H9 (cell line): Measurements from ENCODE around the gene DNAJC22. TPM values are rescaled to one million over a fixed set of nuclear protein-coding genes. Genes with fewer than 3 reads are reported as not detected.

Experiments
- DNase-seq: peaks from one replicate; pipeline ENCODE4 v3.0.0-alpha.2; 2017
- H2AFZ ChIP-seq: one replicate; pipeline ENCODE4 v1.6.1; 2013; ENCODE audit warnings: mild to moderate bottlenecking, low read length, control low read depth, moderate library complexity
- H2AK5ac ChIP-seq: 2 replicates; pipeline ENCODE4 v1.6.1; 2013; ENCODE audit warnings: low read length, control low read depth, mixed read lengths; ENCODE audit not compliant: insufficient read length
- H2BK120ac ChIP-seq: one replicate; pipeline ENCODE4 v1.6.1; 2013; ENCODE audit warnings: low read depth, mild to moderate bottlenecking, low read length, control low read depth, inconsistent platforms; ENCODE audit not compliant: poor library complexity, severe bottlenecking
- H2BK12ac ChIP-seq: 2 replicates; pipeline ENCODE4 v1.6.1; 2013; ENCODE audit warnings: low read length, control low read depth, mixed read lengths, low read depth; ENCODE audit not compliant: insufficient read length
- H2BK15ac ChIP-seq: 2 replicates; pipeline ENCODE4 v1.6.1; 2013; ENCODE audit warnings: low read depth, low read length, control low read depth
- H2BK20ac ChIP-seq: one replicate; pipeline ENCODE4 v1.6.1; 2013; ENCODE audit warnings: low read depth, mild to moderate bottlenecking, low read length, control low read depth, inconsistent platforms; ENCODE audit not compliant: poor library complexity, severe bottlenecking
- H2BK5ac ChIP-seq: 2 replicates; pipeline ENCODE4 v1.6.1; 2013; ENCODE audit warnings: low read length, control low read depth, mixed read lengths; ENCODE audit not compliant: insufficient read length
- H3K14ac ChIP-seq: 2 replicates; pipeline ENCODE4 v1.6.1; 2013; ENCODE audit warnings: low read length, control low read depth; ENCODE audit not compliant: insufficient read depth
- H3K18ac ChIP-seq: 2 replicates; pipeline ENCODE4 v1.6.1; 2013; ENCODE audit warnings: low read depth, mild to moderate bottlenecking, mixed read lengths, low read length, control low read depth; ENCODE audit not compliant: insufficient read length
- H3K23ac ChIP-seq: 2 replicates; pipeline ENCODE4 v1.6.1; 2013; ENCODE audit warnings: low read length, control low read depth, mixed read lengths, low read depth; ENCODE audit not compliant: insufficient read length
- H3K23me2 ChIP-seq: 2 replicates; pipeline ENCODE4 v1.6.1; 2013; ENCODE audit warnings: low read depth, mild to moderate bottlenecking, mixed read lengths, low read length, control low read depth; ENCODE audit not compliant: insufficient read length, poor library complexity, severe bottlenecking
- H3K27ac ChIP-seq: 2 replicates; pipeline ENCODE4 v1.5.1; 2013; ENCODE audit warnings: low read length, control low read depth, mixed read lengths, low read depth; ENCODE audit not compliant: insufficient read length
- H3K27me3 ChIP-seq: 2 replicates; pipeline ENCODE4 v1.6.1; 2013; ENCODE audit warnings: low read length, control low read depth, inconsistent platforms; ENCODE audit not compliant: insufficient read depth
- H3K4ac ChIP-seq: 2 replicates; pipeline ENCODE4 v1.6.1; 2013; ENCODE audit warnings: low read depth, mild to moderate bottlenecking, control low read depth, inconsistent platforms, low read length, moderate library complexity
- H3K4me1 ChIP-seq: 2 replicates; pipeline ENCODE4 v1.6.1; 2013; ENCODE audit warnings: low read length, control low read depth, inconsistent platforms; ENCODE audit not compliant: insufficient read depth
- H3K4me2 ChIP-seq: 2 replicates; pipeline ENCODE4 v1.6.1; 2013; ENCODE audit warnings: low read length, control low read depth, mixed read lengths; ENCODE audit not compliant: insufficient read length, insufficient read depth
- H3K56ac ChIP-seq: 2 replicates; pipeline ENCODE4 v1.6.1; 2013; ENCODE audit warnings: low read depth, mild to moderate bottlenecking, mixed read lengths, low read length, control low read depth; ENCODE audit not compliant: insufficient read length
- H3K79me1 ChIP-seq: 2 replicates; pipeline ENCODE4 v1.6.1; 2013; ENCODE audit warnings: low read depth, mild to moderate bottlenecking, moderate library complexity, low read length, control low read depth, inconsistent platforms; ENCODE audit not compliant: insufficient read depth, poor library complexity, severe bottlenecking
- H3K79me2 ChIP-seq: 2 replicates; pipeline ENCODE4 v1.6.1; 2013; ENCODE audit warnings: low read length, control low read depth, inconsistent platforms; ENCODE audit not compliant: insufficient read depth
- H3K9ac ChIP-seq: 2 replicates; pipeline ENCODE4 v1.6.1; 2013; ENCODE audit warnings: low read length, control low read depth, mixed read lengths; ENCODE audit not compliant: insufficient read length; ENCODE audit errors: extremely low read depth
- H3K9me3 ChIP-seq: one replicate; pipeline ENCODE4 v1.6.1; 2013; ENCODE audit warnings: low read depth, low read length, inconsistent platforms; ENCODE audit not compliant: control insufficient read depth
- H3T11ph ChIP-seq: one replicate; pipeline ENCODE4 v1.6.1; 2013; ENCODE audit warnings: mild to moderate bottlenecking, low read length, control low read depth, inconsistent platforms
- H4K20me1 ChIP-seq: one replicate; pipeline ENCODE4 v1.6.1; 2013; ENCODE audit not compliant: control insufficient read depth, insufficient read length, insufficient read depth
- H4K5ac ChIP-seq: 2 replicates; pipeline ENCODE4 v1.6.1; 2013; ENCODE audit warnings: low read depth, mild to moderate bottlenecking, mixed read lengths, low read length, control low read depth; ENCODE audit not compliant: insufficient read length
- H4K8ac ChIP-seq: replicated peaks from 2 replicates; pipeline ENCODE4 v1.6.1; 2013; ENCODE audit warnings: low read length, control low read depth, mixed read lengths, low read depth; ENCODE audit not compliant: insufficient read length
- H4K91ac ChIP-seq: 2 replicates; pipeline ENCODE4 v1.6.1; 2013; ENCODE audit warnings: low read depth, mild to moderate bottlenecking, moderate library complexity, mixed read lengths, low read length, control low read depth; ENCODE audit not compliant: insufficient read length
- H3K27ac Mint-ChIP-seq, 3 experiments: 2 replicates in 2 of 3; 3 replicates in 1 of 3; pipeline ENCODE4 v1.8.0; 2020 to 2021; ENCODE audit warnings: mixed read lengths in 3 of 3, mild to moderate bottlenecking in 1 of 3, moderate library complexity in 1 of 3
- H3K27me3 Mint-ChIP-seq: 2 replicates; pipeline ENCODE4 v1.8.0; 2021; ENCODE audit warnings: low read depth, mild to moderate bottlenecking, moderate library complexity, mixed read lengths
- H3K36me3 Mint-ChIP-seq, 3 experiments: 2 replicates in 2 of 3; 3 replicates in 1 of 3; pipeline ENCODE4 v1.8.0; 2020 to 2021; ENCODE audit warnings: low read depth in 3 of 3, mixed read lengths in 3 of 3; ENCODE audit not compliant: insufficient read depth in 1 of 3
- H3K4me1 Mint-ChIP-seq, 2 experiments: 2 replicates each; pipeline ENCODE4 v1.8.0; 2020; ENCODE audit warnings: mixed read lengths in 2 of 2
- H3K4me3 Mint-ChIP-seq, 2 experiments: 2 replicates in 1 of 2; 3 replicates in 1 of 2; pipeline ENCODE4 v1.8.0; 2020 to 2021; ENCODE audit warnings: mild to moderate bottlenecking in 2 of 2, mixed read lengths in 2 of 2, moderate library complexity in 1 of 2
- H3K9me3 Mint-ChIP-seq, 2 experiments: 2 replicates in 1 of 2; 3 replicates in 1 of 2; pipeline ENCODE4 v1.8.0; 2020; ENCODE audit warnings: mild to moderate bottlenecking in 2 of 2, mixed read lengths in 2 of 2, moderate library complexity in 1 of 2
- CTCF ChIP-seq: fragments of 200-600 bp; sonication (generic); conservative IDR thresholded peaks from 3 replicates; pipeline ENCODE4 v1.8.0; 2021; ENCODE audit warnings: antibody characterized with exemption, mild to moderate bottlenecking
- WGBS: extraction: QIAGEN DNeasy Blood & Tissue Kit; methylation state at CpG from one replicate; pipeline ENCODE4 v1.1.7; 2013; ENCODE audit warnings: missing lambda C conversion rate, low lambda C conversion rate, mixed read lengths; ENCODE audit not compliant: insufficient read length; ENCODE audit errors: extremely low coverage; 5-methylcytosine and 5-hydroxymethylcytosine counted together
- total RNA-seq: library from RNA; stranded (reverse); gene quantifications from 2 replicates; pipeline ENCODE4 v1.2.1, GENCODE V29; 2021

The DNAJC22 gene
- total RNA-seq, 1 experiment from 2014 or later: 3.2 TPM

- DNase-seq: no peak
- Mint-ChIP-seq H3K27me3 (peaks cover 17% of the 10 kb centered on the region), H3K4me3 (peak overlapping the region; percentile 21 to 95; a peak in 2 of 5 replicates), H3K4me1 (peaks cover 15 to 22% of the 10 kb centered on the region in 2 experiments), H3K9me3 (no peaks in the 10 kb centered on the region), H3K36me3 (no peaks in the 10 kb centered on the region; a peak in 2 of 7 replicates), H3K27ac (no peak overlapping the region)
- Histone ChIP-seq H3K27me3 (0 out of 2 replicates have a peak, but pooled peaks cover 2% of the 10 kb centered on the region), H3K23me2 (peaks cover 4% of the 10 kb centered on the region), H3T11ph (no peak overlapping the region), H2AFZ (no peak overlapping the region), H3K4me2 (peak overlapping the region; percentile 92), H2BK15ac (no peak overlapping the region), H2BK12ac (no peak overlapping the region), H4K8ac (no peak overlapping the region), H3K79me2 (peaks cover 6% of the 10 kb centered on the region; the same call in 1 of the 2 replicates), H2AK5ac (no peak overlapping the region), H3K9ac (no peak overlapping the region), H2BK5ac (no peak overlapping the region), H3K79me1 (peaks cover under 1% of the 10 kb centered on the region), H3K27ac (no peak overlapping the region), H3K23ac (no peak overlapping the region), H4K20me1 (no peaks in the 10 kb centered on the region), H3K18ac (no peak overlapping the region), H3K9me3 (no peaks in the 10 kb centered on the region), H3K4me1 (no peaks in the 10 kb centered on the region; the same call in 1 of the 2 replicates), H3K4ac (no peak overlapping the region), H4K91ac (no peak overlapping the region), H2BK120ac (no peak overlapping the region), H2BK20ac (no peak overlapping the region), H4K5ac (no peak overlapping the region), H3K56ac (no peak overlapping the region), H3K14ac (no peak overlapping the region)
- no CpG with 5 or more reads among the region's 5 CpGs for WGBS
- no peak for TF ChIP-seq CTCF
These were observed 18.9 kb downstream of the DNAJC22 start for GRCh38 chr12:49365542-49365941.
